ENCODE measurements around the gene NYNRIN.
A peak's percentile ranks its signal among the peaks of the same experiment; 100 is the strongest.

Gene NYNRIN

GRCh38 chr14:24408764-24409163, 10.0 kb downstream of the NYNRIN start:
- TF ChIP-seq CTCF (IDR thresholded peaks at IDR 0.05; ENCODE audit: low read depth, low read length), result no peak
- no peak overlapping the region for H3K4me3 ChIP-seq (replicated peaks in 1 of 2; ENCODE audit: low read depth in 2 of 2, low read length in 2 of 2)

GRCh38 chr14:24409192-24409591, 10.4 kb downstream of the NYNRIN start:
- no peak overlapping the region for H3K4me3 ChIP-seq (replicated peaks in 1 of 2; ENCODE audit: low read depth in 2 of 2, low read length in 2 of 2)
- no peak for DNase-seq (ENCODE audit: low read depth in 2 of 2)
- TF ChIP-seq CTCF (IDR thresholded peaks at IDR 0.05; ENCODE audit: low read depth, low read length), result no peak

More at GRCh38 chr14:24408764-24409163, 10.0 kb downstream of the NYNRIN start:
- peak in 1 of 2 donors; percentile 54 for DNase-seq (ENCODE audit: low read depth in 2 of 2)

- H3K4me3 ChIP-seq (replicated peaks in 1 of 2; ENCODE audit: low read depth in 2 of 2, low read length in 2 of 2), result no peak overlapping the region
- no peak for DNase-seq (ENCODE audit: low read depth in 2 of 2)
- no peak for TF ChIP-seq CTCF (IDR thresholded peaks at IDR 0.05; ENCODE audit: low read depth, low read length)
These were observed 11.2 kb downstream of the NYNRIN start for GRCh38 chr14:24409956-24410355.

- H3K4me3 ChIP-seq (replicated peaks in 1 of 2; ENCODE audit: low read depth in 2 of 2, low read length in 2 of 2), result no peak overlapping the region
- peak; percentile 76 to 81 for DNase-seq (ENCODE audit: low read depth in 2 of 2)
- TF ChIP-seq CTCF (IDR thresholded peaks at IDR 0.05; ENCODE audit: low read depth, low read length), result peak; percentile 76
These were observed 12.9 kb downstream of the NYNRIN start for GRCh38 chr14:24411443-24412389.

- DNase-seq (ENCODE audit: low read depth in 2 of 2), result no peak
- H3K4me3 ChIP-seq (replicated peaks in 1 of 2; ENCODE audit: low read depth in 2 of 2, low read length in 2 of 2), result no peak overlapping the region
- no peak for TF ChIP-seq CTCF (IDR thresholded peaks at IDR 0.05; ENCODE audit: low read depth, low read length)
These were observed 15.3 kb downstream of the NYNRIN start for GRCh38 chr14:24414077-24414476.

GRCh38 chr14:24414732-24415420, 16.1 kb downstream of the NYNRIN start:
- TF ChIP-seq CTCF (IDR thresholded peaks at IDR 0.05; ENCODE audit: low read depth, low read length), result no peak
- H3K4me3 ChIP-seq (replicated peaks in 1 of 2; ENCODE audit: low read depth in 2 of 2, low read length in 2 of 2), result no peak overlapping the region
- no peak for DNase-seq (ENCODE audit: low read depth in 2 of 2)
